Fibroblast of skin of back (primary cell): ENCODE results near the gene MYOCOS. TPM values are rescaled to one million over a fixed set of nuclear protein-coding genes. Genes with fewer than 3 reads are reported as not detected.
"Not testable (repeated sequence)": the region's sequence is repeated elsewhere in the genome, so short reads cannot be mapped to it uniquely, and the experiment has no call there.

ENCODE experiments used
- DNase-seq: peaks from one replicate; pipeline ENCODE4 v3.0.0-alpha.2; 2013
- polyA plus RNA-seq, 2 experiments: library from polyadenylated mRNA; unstranded; fragments of 120-200 nt; gene quantifications; one replicate each; pipeline ENCODE4 v1.2.1, GENCODE V29; 2013; ENCODE audit not compliant: insufficient read length in 2 of 2

MYOCOS gene
- polyA plus RNA-seq (2013, experiment 1 of 2; ENCODE audit: insufficient read length): 0.10 TPM
- not detected for polyA plus RNA-seq (2013, experiment 2 of 2; ENCODE audit: insufficient read length)

- no peak for DNase-seq
Measured at GRCh38 chr1:171622152-171622462, at the start of gene MYOCOS. Gene MYOCOS (plus strand): TSS chr1:171622243. CDS start chr1:171623884, 1,641 bp downstream.

- no peak for DNase-seq
Measured at GRCh38 chr1:171576144-171576543, 45.9 kb upstream of the MYOCOS start.

GRCh38 chr1:171581226-171581625 is 40.8 kb upstream of the MYOCOS start:
- DNase-seq: no peak

- DNase-seq: no peak
Measured at GRCh38 chr1:171581766-171582165, 40.3 kb upstream of the MYOCOS start.

GRCh38 chr1:171582589-171582988 is 39.5 kb upstream of the MYOCOS start:
- DNase-seq: no peak

- DNase-seq: no peak
Measured at GRCh38 chr1:171583591-171584201, 38.3 kb upstream of the MYOCOS start.

GRCh38 chr1:171585715-171586114 is 36.3 kb upstream of the MYOCOS start:
- no peak for DNase-seq

GRCh38 chr1:171588230-171588629 is 33.8 kb upstream of the MYOCOS start:
- DNase-seq: no peak

GRCh38 chr1:171590022-171590421 is 32.0 kb upstream of the MYOCOS start:
- peak; percentile 53 for DNase-seq

- peak; percentile 8 for DNase-seq
Measured at GRCh38 chr1:171595324-171595723, 26.7 kb upstream of the MYOCOS start.

- DNase-seq: no peak
Measured at GRCh38 chr1:171596119-171596518, 25.9 kb upstream of the MYOCOS start.

- no peak for DNase-seq
Measured at GRCh38 chr1:171596705-171597104, 25.3 kb upstream of the MYOCOS start.

GRCh38 chr1:171597203-171597602 is 24.8 kb upstream of the MYOCOS start:
- DNase-seq: no peak

- DNase-seq: not testable (repeated sequence)
Measured at GRCh38 chr1:171600310-171600709, 21.7 kb upstream of the MYOCOS start.

- DNase-seq: no peak
Measured at GRCh38 chr1:171600862-171601261, 21.2 kb upstream of the MYOCOS start.

GRCh38 chr1:171603042-171603441 is 19.0 kb upstream of the MYOCOS start:
- DNase-seq: not testable (repeated sequence)

- no peak for DNase-seq
Measured at GRCh38 chr1:171606402-171606941, 15.6 kb upstream of the MYOCOS start.

- peak; percentile 6 for DNase-seq
Measured at GRCh38 chr1:171610385-171610784, 11.7 kb upstream of the MYOCOS start.

GRCh38 chr1:171611306-171611705 is 10.7 kb upstream of the MYOCOS start:
- no peak for DNase-seq

GRCh38 chr1:171613282-171613681 is 8.8 kb upstream of the MYOCOS start:
- no peak for DNase-seq

- not testable (repeated sequence) for DNase-seq
Measured at GRCh38 chr1:171615122-171615906, 6.7 kb upstream of the MYOCOS start.

- no peak for DNase-seq
Measured at GRCh38 chr1:171616586-171616985, 5.5 kb upstream of the MYOCOS start.

GRCh38 chr1:171623651-171624331 is 1.7 kb downstream of the MYOCOS start:
- no peak for DNase-seq
